22Rv1 (cell line): ENCODE results near the gene MARVELD3.

ENCODE experiments used
- ZFX ChIP-seq: fragments of 450-650 bp; IDR thresholded peaks from 2 replicates; pipeline ENCODE4 v1.6.1; 2017; ENCODE audit warnings: antibody characterized with exemption, borderline replicate concordance
- TF ChIP-seq, protein P1 (sequence below): fragments of 450-650 bp; IDR thresholded peaks from 2 replicates; pipeline ENCODE4 v1.5.1; 2017; ENCODE audit warnings: mild to moderate bottlenecking

- TF ChIP-seq, protein P1, sequence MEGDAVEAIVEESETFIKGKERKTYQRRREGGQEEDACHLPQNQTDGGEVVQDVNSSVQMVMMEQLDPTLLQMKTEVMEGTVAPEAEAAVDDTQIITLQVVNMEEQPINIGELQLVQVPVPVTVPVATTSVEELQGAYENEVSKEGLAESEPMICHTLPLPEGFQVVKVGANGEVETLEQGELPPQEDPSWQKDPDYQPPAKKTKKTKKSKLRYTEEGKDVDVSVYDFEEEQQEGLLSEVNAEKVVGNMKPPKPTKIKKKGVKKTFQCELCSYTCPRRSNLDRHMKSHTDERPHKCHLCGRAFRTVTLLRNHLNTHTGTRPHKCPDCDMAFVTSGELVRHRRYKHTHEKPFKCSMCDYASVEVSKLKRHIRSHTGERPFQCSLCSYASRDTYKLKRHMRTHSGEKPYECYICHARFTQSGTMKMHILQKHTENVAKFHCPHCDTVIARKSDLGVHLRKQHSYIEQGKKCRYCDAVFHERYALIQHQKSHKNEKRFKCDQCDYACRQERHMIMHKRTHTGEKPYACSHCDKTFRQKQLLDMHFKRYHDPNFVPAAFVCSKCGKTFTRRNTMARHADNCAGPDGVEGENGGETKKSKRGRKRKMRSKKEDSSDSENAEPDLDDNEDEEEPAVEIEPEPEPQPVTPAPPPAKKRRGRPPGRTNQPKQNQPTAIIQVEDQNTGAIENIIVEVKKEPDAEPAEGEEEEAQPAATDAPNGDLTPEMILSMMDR, result no peak
- no peak for TF ChIP-seq ZFX
Observed at GRCh38 chr16:71591917-71592316, 34.1 kb upstream of the MARVELD3 start.
